ENCODE results near the gene SMIM32.

DNA sequence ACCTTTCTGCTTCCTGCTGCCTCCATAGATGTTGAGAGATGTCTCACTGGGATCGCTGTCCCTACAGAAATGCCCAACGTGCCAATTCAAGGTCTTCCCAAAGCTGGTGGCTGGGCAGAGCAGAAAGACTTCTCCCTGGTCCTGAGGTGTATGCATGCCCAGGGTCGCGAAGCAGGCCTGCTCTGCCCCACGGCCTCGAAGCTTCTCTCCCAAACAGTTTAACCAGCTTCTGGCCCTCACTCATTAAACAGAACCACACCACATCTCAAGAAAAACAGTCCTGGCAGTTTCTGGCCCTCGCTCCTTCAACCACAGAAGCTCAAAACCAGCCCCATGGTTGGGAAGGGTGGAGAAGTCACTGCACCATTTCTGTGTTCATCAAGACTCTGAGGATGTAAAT lies 14.7 kb upstream of the SMIM32 start:
- TF ChIP-seq SP1 (IDR thresholded peaks at IDR 0.05) (no peak), ELF4 (IDR thresholded peaks at IDR 0.05) (no peak), FOXM1 (IDR thresholded peaks at IDR 0.05; ENCODE audit: borderline replicate concordance) (no peak), L3MBTL2 (conservative IDR thresholded peaks at IDR 0.05) (no peak), FOXA1 (IDR thresholded peaks at IDR 0.05) (no peak), ZNF384 (IDR thresholded peaks at IDR 0.05) (no peak), FOXK2 (IDR thresholded peaks at IDR 0.05) (no peak), SUZ12 (IDR thresholded peaks at IDR 0.05) (no peak), ARNT (IDR thresholded peaks at IDR 0.05) (no peak), CTBP1 (IDR thresholded peaks at IDR 0.05; ENCODE audit: borderline replicate concordance) (no peak), BHLHE40 (IDR thresholded peaks at IDR 0.05; ENCODE audit: borderline replicate concordance) (no peak), HDGF (IDR thresholded peaks at IDR 0.05; ENCODE audit: borderline replicate concordance) (no peak)

Data from HEK293T (cell line).